Measurements from ENCODE around the gene RAB33B.

DNA sequence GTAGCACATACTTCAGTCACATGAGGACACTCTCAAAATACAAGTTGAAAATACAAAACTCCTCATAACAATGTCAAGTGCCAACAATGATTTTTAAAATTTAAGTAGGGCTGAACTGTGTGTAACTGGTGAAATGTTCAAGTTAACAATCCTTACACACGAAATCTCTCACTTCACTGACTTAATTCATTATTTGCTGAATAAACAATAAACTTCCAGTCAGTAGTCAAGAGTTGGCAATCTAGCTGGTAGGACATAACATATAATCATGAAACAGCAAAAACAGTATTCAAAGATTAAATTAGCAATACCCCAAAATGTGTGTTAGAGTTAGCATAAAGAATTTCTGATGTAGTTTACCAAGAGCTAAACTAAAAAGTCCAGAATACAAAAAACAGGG is 1.9 kb upstream of the RAB33B start:
- TF ChIP-seq, protein P1, sequence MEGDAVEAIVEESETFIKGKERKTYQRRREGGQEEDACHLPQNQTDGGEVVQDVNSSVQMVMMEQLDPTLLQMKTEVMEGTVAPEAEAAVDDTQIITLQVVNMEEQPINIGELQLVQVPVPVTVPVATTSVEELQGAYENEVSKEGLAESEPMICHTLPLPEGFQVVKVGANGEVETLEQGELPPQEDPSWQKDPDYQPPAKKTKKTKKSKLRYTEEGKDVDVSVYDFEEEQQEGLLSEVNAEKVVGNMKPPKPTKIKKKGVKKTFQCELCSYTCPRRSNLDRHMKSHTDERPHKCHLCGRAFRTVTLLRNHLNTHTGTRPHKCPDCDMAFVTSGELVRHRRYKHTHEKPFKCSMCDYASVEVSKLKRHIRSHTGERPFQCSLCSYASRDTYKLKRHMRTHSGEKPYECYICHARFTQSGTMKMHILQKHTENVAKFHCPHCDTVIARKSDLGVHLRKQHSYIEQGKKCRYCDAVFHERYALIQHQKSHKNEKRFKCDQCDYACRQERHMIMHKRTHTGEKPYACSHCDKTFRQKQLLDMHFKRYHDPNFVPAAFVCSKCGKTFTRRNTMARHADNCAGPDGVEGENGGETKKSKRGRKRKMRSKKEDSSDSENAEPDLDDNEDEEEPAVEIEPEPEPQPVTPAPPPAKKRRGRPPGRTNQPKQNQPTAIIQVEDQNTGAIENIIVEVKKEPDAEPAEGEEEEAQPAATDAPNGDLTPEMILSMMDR (IDR thresholded peaks at IDR 0.05) = no peak
- TF ChIP-seq POLR2A (IDR thresholded peaks at IDR 0.05) = no peak

Measured in right lobe of liver (tissue), 4 donors.